ENCODE measurements around the gene SEMA6B.
"Not testable (repeated sequence)": the region's sequence is repeated elsewhere in the genome, so short reads cannot be mapped to it uniquely, and the experiment has no call there.

The SEMA6B gene

DNA sequence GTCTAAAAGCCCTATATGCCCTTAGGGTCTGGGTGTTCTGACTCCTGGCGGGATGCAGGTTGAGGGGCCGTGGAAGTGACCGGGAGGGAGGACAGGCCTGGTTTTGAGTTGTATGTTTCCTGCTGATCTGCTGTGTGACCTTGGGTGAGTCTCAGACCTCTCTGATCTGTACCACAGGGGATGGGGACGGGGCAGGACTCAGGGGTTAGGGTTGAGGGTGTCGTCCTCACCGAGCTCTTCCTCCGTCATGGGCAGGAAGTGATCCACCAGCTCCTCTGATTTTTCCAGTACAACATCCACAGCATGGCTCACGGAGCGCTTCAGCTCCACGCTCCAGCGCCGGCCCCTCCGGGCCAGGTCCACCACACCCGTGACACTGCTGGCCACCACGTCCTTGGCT, 30.6 kb downstream of the SEMA6B start:
- H3K4me3 ChIP-seq (ENCODE audit: low read depth in 1 of 2, low read length in 2 of 2) = no peak overlapping the region
- H3K9ac ChIP-seq (ENCODE audit: low read length) = no peak overlapping the region
- H3K9me3 ChIP-seq (ENCODE audit: low read length) = no peaks in the 10 kb centered on the region
- no peaks in the 10 kb centered on the region for H3K36me3 ChIP-seq (ENCODE audit: insufficient read depth, low read length)
- no peaks in the 10 kb centered on the region for H3K4me1 ChIP-seq (ENCODE audit: insufficient read depth, low read length)
- peaks cover 0 to 3% of the 10 kb centered on the region in 2 donors for H3K27me3 ChIP-seq (ENCODE audit: control insufficient read depth in 1 of 2, insufficient read depth in 2 of 2, low read length in 2 of 2)
- no peak overlapping the region for H3K27ac ChIP-seq (ENCODE audit: low read depth, low read length)

DNA sequence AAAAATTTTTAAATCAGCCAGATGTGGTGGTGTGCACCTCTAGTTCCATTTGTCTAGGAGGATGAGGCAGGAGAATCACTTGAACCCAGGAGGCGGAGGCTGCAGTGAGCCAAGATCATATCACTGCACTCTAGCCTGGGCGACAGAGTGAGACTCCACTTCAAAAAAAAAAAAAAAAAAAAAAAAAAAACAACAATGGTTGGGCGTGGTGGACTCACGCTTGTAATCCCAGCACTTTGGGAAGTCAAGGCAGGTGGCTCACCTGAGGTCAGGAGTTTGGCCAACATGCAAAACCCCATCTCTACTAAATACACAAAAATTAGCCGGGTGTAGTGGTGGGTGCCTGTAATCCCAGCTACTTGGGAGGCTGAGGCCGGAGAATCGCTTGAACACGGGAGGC, 32.1 kb downstream of the SEMA6B start:
- H3K4me1 ChIP-seq (ENCODE audit: insufficient read depth, low read length); H3K4me3 ChIP-seq (ENCODE audit: low read depth in 1 of 2, low read length in 2 of 2); H3K27ac ChIP-seq (ENCODE audit: low read depth, low read length); H3K9ac ChIP-seq (ENCODE audit: low read length); H3K27me3 ChIP-seq (ENCODE audit: control insufficient read depth in 1 of 2, insufficient read depth in 2 of 2, low read length in 2 of 2); H3K9me3 ChIP-seq (ENCODE audit: low read length); H3K36me3 ChIP-seq (ENCODE audit: insufficient read depth, low read length): not testable (repeated sequence)

DNA sequence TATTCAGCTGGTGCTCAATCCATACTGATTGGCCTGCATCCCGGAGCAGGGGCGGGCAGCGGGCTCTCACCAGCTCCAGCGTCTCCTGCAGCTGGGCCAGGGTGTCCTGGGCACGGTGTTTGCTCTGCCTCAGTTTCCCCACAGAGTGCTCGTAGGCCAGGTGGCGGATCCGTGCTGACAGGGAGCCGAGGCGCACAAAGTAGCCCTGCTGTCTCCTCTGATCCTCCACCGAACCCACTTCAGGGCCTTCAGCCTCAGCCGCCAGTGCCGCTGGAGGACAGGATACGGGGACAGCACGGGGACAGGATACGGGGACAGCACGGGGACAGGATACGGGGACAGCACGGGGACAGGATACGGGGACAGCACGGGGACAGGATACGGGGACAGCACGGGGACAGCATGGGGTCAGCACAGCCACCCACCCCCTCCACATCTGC, 33.9 kb downstream of the SEMA6B start:
- Histone ChIP-seq H3K9me3 (ENCODE audit: low read length) (no peaks in the 10 kb centered on the region), H3K4me1 (ENCODE audit: insufficient read depth, low read length) (peaks cover 11% of the 10 kb centered on the region), H3K36me3 (ENCODE audit: insufficient read depth, low read length) (no peaks in the 10 kb centered on the region), H3K9ac (ENCODE audit: low read length) (no peak overlapping the region), H3K27me3 (ENCODE audit: control insufficient read depth in 1 of 2, insufficient read depth in 2 of 2, low read length in 2 of 2) (no peaks in the 10 kb centered on the region), H3K27ac (ENCODE audit: low read depth, low read length) (no peak overlapping the region), H3K4me3 (ENCODE audit: low read depth in 1 of 2, low read length in 2 of 2) (no peak overlapping the region)

DNA sequence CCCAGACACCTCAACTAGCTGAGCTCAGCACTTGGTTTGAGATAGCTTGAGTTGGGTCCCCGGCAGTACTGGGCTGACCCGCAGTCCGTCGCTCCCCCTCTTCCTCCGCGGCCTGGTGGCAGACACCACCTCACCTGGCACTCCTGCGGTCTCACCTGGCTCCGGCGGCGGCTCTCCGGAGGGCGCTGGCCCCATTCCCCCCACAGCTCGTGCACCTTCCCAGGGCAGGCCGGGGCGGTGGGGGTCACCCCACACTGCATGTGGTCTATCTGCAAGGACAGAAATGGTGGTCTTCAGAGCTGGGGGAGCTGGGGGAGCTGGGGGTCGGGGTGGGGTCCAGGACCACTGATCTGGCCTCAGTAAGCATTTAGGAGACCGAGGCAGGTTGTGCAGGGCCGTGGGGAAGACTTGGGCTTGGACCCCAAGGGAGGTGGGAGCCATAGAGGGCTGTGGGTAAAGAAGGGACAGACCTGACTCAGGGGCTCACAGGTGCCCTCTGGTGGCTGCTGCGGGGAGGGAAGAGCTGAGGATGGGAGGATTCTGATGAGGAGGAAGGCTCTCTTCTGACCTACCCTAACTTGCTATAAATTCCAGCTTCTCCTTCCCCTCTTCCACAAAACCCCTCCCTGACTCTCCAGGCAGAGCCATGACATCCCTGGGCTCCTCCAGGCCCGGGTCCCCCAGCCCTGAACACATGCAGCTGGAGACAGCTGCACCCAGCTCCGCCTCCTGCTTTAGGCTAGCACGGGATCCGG, 34.5 kb downstream of the SEMA6B start:
- no peaks in the 10 kb centered on the region for H3K36me3 ChIP-seq (ENCODE audit: insufficient read depth, low read length)
- no peaks in the 10 kb centered on the region for H3K9me3 ChIP-seq (ENCODE audit: low read length)
- no peaks in the 10 kb centered on the region for H3K27me3 ChIP-seq (ENCODE audit: control insufficient read depth in 1 of 2, insufficient read depth in 2 of 2, low read length in 2 of 2)
- no peak overlapping the region for H3K27ac ChIP-seq (ENCODE audit: low read depth, low read length)
- peaks cover 13% of the 10 kb centered on the region for H3K4me1 ChIP-seq (ENCODE audit: insufficient read depth, low read length)
- H3K4me3 ChIP-seq (ENCODE audit: low read depth in 1 of 2, low read length in 2 of 2) = no peak overlapping the region
- no peak overlapping the region for H3K9ac ChIP-seq (ENCODE audit: low read length)

DNA sequence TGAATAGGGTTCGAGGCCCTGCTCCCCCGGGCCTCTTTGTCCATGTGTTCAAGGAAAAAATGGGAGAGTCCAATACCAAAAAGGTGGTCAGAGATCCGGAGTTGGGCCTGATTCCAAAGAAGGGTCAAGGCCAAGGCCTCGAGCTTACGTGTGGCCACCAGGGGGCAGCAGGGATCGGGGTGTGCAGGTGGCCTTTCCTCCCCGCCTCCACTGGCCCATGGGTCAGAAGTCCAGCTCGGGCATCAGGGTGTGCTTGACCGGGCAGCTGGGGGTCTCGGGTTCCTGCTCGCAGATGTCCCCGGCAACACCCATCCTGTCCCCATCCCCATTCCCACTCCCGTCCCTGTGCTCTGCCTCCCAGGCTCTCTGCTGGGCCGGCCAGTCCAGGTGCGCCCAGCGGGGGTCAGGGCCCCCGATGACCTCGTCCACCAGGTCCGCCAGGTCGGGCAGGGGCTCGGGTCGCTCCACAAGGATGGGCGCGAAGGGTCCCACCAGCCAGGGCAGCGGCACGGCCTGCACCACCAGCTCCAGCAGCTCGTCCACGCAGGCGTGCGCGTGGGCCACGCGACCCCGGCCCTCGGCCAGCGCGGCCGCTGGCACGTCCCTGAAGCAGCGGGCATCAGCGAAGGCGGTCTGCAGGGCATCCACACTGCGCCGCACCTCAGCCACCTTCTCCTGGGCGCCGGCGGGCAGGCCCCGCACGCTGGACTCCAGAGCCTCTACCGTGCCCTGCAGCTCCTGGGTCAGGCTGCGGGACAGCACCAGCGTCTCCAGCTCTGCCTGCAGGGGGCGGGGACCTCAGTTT, 36.0 kb downstream of the SEMA6B start:
- H3K9ac ChIP-seq (ENCODE audit: low read length) = no peak overlapping the region
- H3K4me1 ChIP-seq (ENCODE audit: insufficient read depth, low read length) = peaks cover 26% of the 10 kb centered on the region
- H3K27me3 ChIP-seq (ENCODE audit: control insufficient read depth in 1 of 2, insufficient read depth in 2 of 2, low read length in 2 of 2) = no peaks in the 10 kb centered on the region
- no peak overlapping the region for H3K27ac ChIP-seq (ENCODE audit: low read depth, low read length)
- no peaks in the 10 kb centered on the region for H3K9me3 ChIP-seq (ENCODE audit: low read length)
- H3K36me3 ChIP-seq (ENCODE audit: insufficient read depth, low read length) = no peaks in the 10 kb centered on the region
- no peak overlapping the region for H3K4me3 ChIP-seq (ENCODE audit: low read depth in 1 of 2, low read length in 2 of 2)

DNA sequence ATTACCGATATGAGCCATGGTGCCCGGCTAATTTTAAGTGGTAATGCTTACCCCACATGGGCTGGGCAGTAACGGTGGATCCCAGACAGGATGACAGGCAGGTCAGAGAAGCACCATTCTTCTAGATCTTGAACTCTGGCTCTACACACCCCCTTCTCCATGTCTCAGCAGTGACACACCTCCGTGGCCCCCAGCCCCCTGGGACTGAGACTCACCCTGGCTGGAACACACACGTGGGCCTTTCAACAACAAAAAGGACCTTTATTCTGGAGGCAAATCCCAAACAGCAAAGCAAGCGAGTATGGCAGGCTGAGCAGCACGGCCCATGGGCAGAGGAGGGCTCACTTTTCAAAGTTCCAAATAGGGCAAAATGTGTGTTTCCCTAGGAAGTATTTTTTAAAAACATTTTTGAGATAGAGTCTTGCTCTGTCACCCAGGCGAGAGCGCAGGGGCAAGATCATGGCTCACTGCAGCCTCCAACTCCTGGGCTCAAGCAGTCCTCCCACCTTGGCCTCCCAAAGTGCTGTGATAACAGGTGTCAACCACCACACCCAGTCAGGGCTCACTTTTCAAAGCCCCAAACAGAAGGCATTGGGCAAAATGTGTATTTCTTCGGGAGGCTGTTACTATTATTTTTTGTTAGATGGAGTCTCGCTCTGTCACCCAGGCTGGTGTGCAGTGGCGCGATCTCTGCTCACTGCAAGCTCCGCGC, 37.0 kb downstream of the SEMA6B start:
- Histone ChIP-seq H3K9ac (ENCODE audit: low read length) (no peak overlapping the region), H3K4me3 (ENCODE audit: low read depth in 1 of 2, low read length in 2 of 2) (no peak overlapping the region), H3K27me3 (ENCODE audit: control insufficient read depth in 1 of 2, insufficient read depth in 2 of 2, low read length in 2 of 2) (no peaks in the 10 kb centered on the region), H3K4me1 (ENCODE audit: insufficient read depth, low read length) (peaks cover 28% of the 10 kb centered on the region), H3K9me3 (ENCODE audit: low read length) (no peaks in the 10 kb centered on the region), H3K36me3 (ENCODE audit: insufficient read depth, low read length) (no peaks in the 10 kb centered on the region), H3K27ac (ENCODE audit: low read depth, low read length) (no peak overlapping the region)

DNA sequence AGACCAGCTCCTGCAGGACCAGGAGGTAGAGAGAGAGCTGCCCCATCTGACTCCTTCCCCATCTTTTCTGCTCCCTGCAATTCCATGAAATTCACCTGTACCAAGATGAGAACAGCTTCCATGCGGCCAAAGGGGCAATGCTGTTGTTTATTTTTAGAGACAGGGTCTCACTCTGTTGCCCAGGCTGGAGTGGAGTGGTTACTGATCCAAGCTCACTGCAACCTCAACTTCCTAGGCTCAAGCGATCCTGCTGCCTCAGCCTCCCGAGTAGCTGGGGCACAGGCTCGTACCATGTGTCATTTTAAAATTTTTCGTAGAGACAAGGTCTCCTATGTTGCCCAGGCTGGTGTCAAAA, 37.6 kb downstream of the SEMA6B start:
- H3K9ac ChIP-seq (ENCODE audit: low read length) = no peak overlapping the region
- no peaks in the 10 kb centered on the region for H3K27me3 ChIP-seq (ENCODE audit: control insufficient read depth in 1 of 2, insufficient read depth in 2 of 2, low read length in 2 of 2)
- no peaks in the 10 kb centered on the region for H3K36me3 ChIP-seq (ENCODE audit: insufficient read depth, low read length)
- H3K9me3 ChIP-seq (ENCODE audit: low read length) = no peaks in the 10 kb centered on the region
- H3K27ac ChIP-seq (ENCODE audit: low read depth, low read length) = no peak overlapping the region
- H3K4me3 ChIP-seq (ENCODE audit: low read depth in 1 of 2, low read length in 2 of 2) = no peak overlapping the region
- H3K4me1 ChIP-seq (ENCODE audit: insufficient read depth, low read length) = peaks cover 28% of the 10 kb centered on the region

DNA sequence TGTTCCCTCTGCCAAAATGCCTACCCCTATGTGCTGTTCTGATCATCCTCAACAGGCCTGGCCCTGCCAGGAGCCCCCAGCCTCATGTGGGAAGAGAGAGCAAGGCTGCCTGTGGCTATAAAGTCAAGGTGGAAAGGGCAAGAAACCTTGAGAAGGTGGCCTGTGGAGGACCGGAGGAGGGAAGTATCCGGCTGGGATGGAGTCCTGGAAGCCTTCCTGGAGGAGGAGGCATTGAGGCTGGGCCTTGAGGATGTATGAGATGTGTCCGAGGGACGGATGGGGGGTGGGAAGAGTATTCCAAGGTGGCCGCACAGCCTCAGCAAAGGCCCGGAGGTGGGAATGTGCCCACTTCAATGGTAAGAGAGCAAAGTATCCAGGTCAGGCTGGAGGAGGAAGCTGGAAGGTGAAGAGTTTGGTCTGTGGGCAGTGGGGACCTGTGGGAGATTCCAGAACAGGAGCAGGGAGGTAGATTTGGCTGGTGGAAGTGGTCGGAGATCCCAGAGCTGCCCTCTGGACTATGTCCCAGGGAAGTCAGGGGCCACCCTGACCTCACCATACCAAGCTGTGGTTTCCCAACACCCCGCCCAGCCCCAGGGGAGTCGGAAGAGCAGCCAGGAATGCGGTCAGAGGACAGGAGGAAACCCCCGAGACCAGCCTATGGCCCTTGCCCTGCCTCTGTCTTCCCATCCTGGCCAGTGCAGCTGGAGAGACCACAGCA, 38.2 kb downstream of the SEMA6B start:
- no peak overlapping the region for H3K27ac ChIP-seq (ENCODE audit: low read depth, low read length)
- no peak overlapping the region for H3K9ac ChIP-seq (ENCODE audit: low read length)

DNA sequence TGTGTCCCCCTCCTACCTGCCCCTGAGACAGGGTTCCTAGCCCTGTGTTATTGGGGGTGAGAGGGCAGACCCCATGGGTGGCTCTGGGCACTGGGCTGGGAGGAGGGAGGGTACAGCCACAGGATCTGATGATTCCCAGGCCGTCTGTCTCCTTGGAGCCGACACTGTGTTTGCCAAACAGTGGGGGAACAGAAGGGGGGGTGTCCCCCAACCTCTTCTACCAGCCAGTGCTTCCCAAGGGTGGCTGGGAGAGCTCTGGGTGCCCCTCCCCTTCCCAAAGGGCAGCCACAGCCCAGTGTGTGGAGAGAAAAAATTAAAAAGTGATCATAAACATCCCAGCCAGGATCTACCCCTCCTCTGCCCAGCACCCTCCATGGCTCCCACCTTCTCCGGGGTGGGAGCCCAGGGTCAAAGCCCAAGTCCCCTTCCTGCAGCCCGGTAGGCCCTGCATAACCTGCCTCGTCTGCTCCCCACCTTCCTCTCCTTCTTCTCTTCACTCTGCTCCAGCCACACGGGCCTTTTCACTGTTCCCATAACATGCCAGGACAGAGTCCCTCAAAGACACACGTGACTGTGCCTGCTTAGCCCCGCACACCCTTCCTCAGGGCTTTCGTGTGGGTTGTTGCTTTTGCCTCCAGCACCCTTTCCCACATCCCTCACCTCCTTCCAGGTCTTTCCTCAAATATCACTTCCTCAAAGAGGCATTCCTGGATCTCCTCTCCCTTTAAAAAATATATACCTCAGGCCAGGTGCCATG, 39.8 kb downstream of the SEMA6B start:
- Histone ChIP-seq H3K36me3 (ENCODE audit: insufficient read depth, low read length) (peaks cover 13% of the 10 kb centered on the region), H3K27ac (ENCODE audit: low read depth, low read length) (peak overlapping the region; percentile 92), H3K9ac (ENCODE audit: low read length) (peak overlapping the region; percentile 74), H3K4me3 (ENCODE audit: low read depth in 1 of 2, low read length in 2 of 2) (peak overlapping the region in 1 of 2 donors; percentile 73), H3K9me3 (ENCODE audit: low read length) (no peaks in the 10 kb centered on the region), H3K4me1 (ENCODE audit: insufficient read depth, low read length) (peaks cover 34% of the 10 kb centered on the region), H3K27me3 (ENCODE audit: control insufficient read depth in 1 of 2, insufficient read depth in 2 of 2, low read length in 2 of 2) (no peaks in the 10 kb centered on the region)

More for the DNA sequence above, 38.2 kb downstream of the SEMA6B start:
- Histone ChIP-seq H3K4me1 (ENCODE audit: insufficient read depth, low read length) (peaks cover 30% of the 10 kb centered on the region), H3K4me3 (ENCODE audit: low read depth in 1 of 2, low read length in 2 of 2) (no peak overlapping the region), H3K9me3 (ENCODE audit: low read length) (no peaks in the 10 kb centered on the region), H3K27me3 (ENCODE audit: control insufficient read depth in 1 of 2, insufficient read depth in 2 of 2, low read length in 2 of 2) (no peaks in the 10 kb centered on the region), H3K36me3 (ENCODE audit: insufficient read depth, low read length) (peaks cover 1% of the 10 kb centered on the region)

DNA sequence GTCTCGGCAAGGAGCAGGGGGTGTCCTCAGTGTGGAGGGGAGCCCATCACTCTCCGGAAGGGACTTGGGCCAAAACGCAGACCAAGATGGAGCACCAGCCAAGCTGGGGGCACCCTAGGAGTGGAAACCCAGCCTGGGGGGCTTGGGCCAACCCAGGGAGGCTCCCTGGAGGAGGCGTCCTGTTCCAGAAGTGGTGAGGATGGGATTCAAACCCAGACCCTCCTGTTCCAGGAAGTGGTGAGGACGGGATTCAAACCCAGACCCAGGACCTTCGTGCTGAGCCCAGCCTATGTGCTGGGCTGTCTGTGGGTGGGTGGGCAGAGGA, 40.4 kb downstream of the SEMA6B start:
- no peaks in the 10 kb centered on the region for H3K27me3 ChIP-seq (ENCODE audit: control insufficient read depth in 1 of 2, insufficient read depth in 2 of 2, low read length in 2 of 2)
- H3K9ac ChIP-seq (ENCODE audit: low read length) = peak overlapping the region; percentile 74
- peaks cover 35% of the 10 kb centered on the region for H3K4me1 ChIP-seq (ENCODE audit: insufficient read depth, low read length)
- peaks cover 15% of the 10 kb centered on the region for H3K36me3 ChIP-seq (ENCODE audit: insufficient read depth, low read length)
- peak overlapping the region; percentile 92 for H3K27ac ChIP-seq (ENCODE audit: low read depth, low read length)
- peak overlapping the region; percentile 44 to 73 for H3K4me3 ChIP-seq (ENCODE audit: low read depth in 1 of 2, low read length in 2 of 2)
- no peaks in the 10 kb centered on the region for H3K9me3 ChIP-seq (ENCODE audit: low read length)

All from muscle layer of colon (tissue), 2 donors.